ENCODE data around the gene TRIM22. TPM values are rescaled to one million over a fixed set of nuclear protein-coding genes. Genes with fewer than 3 reads are reported as not detected.
A peak's percentile ranks its signal among the peaks of the same experiment; 100 is the strongest.
"Not testable (repeated sequence)": the region's sequence is repeated elsewhere in the genome, so short reads cannot be mapped to it uniquely, and the experiment has no call there.

The TRIM22 gene
- total RNA-seq, 1 donor from 2014 or later = 224 TPM

GRCh38 chr11:5684646-5685362 is 4.8 kb upstream of the TRIM22 start, which contains the start of gene TRIM5:
TRIM5 (minus strand) TSS chr11:5685074; CDS start chr11:5680177, 4,897 bp downstream.
- Histone ChIP-seq H3K9me3 (no peaks in the 10 kb centered on the region), H3K36me3 (peaks cover 9% of the 10 kb centered on the region), H3K4me3 (peak within 1 kb of the TSS; percentile 63), H3K4me1 (peaks cover 34% of the 10 kb centered on the region), H3K27me3 (ENCODE audit: low read depth) (no peaks in the 10 kb centered on the region), H3K27ac (peak within 1 kb of the TSS; percentile 88)
- ATAC-seq (peak; percentile 96 to 97), DNase-seq (peak; percentile 88)
- intact Hi-C loops (cut with DNase I) = no loop called here
- peak; percentile 56 for TF ChIP-seq CTCF (IDR thresholded peaks at IDR 0.05)

DNA sequence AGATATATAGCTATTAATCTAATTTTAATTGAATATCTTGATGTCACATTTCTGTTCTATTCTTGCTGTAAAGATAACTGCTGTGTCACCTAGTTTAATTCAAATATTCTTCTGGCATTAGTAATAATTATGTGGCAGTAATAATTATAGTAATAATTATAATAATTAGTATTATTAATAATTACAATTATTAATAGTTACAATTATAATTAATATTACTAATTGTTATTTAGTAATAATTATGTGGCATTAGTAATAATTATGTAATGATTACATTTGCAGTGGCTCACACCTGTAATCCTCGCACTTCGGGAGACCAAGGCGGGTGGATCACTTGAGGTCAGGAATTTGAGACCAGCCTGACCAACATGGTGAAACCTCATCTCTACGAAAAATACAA is 3.2 kb upstream of the TRIM22 start:
- Histone ChIP-seq H3K27me3 (ENCODE audit: low read depth) (no peaks in the 10 kb centered on the region), H3K9me3 (no peaks in the 10 kb centered on the region), H3K4me3 (no peak overlapping the region), H3K27ac (no peak overlapping the region), H3K4me1 (peaks cover 30% of the 10 kb centered on the region), H3K36me3 (no peaks in the 10 kb centered on the region)
- ATAC-seq = no peak
- DNase-seq = no peak
- TF ChIP-seq CTCF (IDR thresholded peaks at IDR 0.05) = no peak
- intact Hi-C loops (cut with DNase I) = no loop called here

DNA sequence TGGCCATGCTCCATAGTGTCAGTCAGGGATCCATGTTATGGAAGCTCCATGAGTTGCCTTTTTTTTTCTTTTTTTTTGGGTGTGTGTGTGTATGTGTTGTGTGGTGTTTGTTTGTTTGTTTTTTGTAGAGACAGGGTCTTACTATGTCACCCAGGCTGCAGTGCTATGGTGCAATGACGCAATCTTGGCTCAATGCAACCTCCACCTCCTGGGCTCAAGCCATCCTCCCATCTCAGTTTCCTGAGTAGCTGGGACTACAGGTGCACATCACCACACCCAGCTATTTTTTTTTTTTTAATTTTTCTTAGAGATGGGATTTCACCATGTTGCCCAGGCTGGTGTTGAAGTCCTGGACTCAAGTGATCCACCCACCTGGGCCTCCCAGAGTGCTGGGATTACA is 1.1 kb upstream of the TRIM22 start:
- H3K27me3 ChIP-seq (ENCODE audit: low read depth) = no peaks in the 10 kb centered on the region
- H3K27ac ChIP-seq = peak overlapping the region; percentile 94
- H3K36me3 ChIP-seq = no peaks in the 10 kb centered on the region
- intact Hi-C loops (cut with DNase I) = no loop called here
- H3K9me3 ChIP-seq = no peaks in the 10 kb centered on the region
- no peak for TF ChIP-seq CTCF (IDR thresholded peaks at IDR 0.05)
- H3K4me1 ChIP-seq = peaks cover 36% of the 10 kb centered on the region
- H3K4me3 ChIP-seq = no peak overlapping the region
- ATAC-seq = no peak
- DNase-seq = no peak

- intact Hi-C loops (cut with DNase I) = no loop called here
Observed at GRCh38 chr11:5690216-5690615, 626 bp downstream of the TRIM22 start.

DNA sequence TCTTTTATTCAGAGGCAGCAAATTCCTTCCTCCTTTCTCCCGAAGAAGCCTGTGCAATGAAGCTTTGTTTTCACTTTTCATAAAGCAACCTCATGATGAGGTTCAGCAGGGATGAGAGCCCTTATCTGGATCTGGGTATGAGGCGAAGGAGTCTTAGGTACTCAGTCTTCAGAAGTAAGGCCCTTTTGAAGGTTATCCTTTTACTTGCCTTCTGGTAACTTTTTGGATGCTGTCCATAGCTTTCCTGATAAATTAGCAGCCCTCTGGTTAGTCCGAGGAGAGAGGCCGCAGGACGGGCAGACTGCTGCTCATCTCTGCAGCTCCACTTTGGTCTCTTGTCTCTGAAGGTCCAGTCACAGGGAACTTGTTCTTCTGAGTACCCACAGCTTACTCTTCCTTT is 1.1 kb downstream of the TRIM22 start:
- Histone ChIP-seq H3K27me3 (ENCODE audit: low read depth) (no peaks in the 10 kb centered on the region), H3K36me3 (peaks cover 8% of the 10 kb centered on the region), H3K9me3 (no peaks in the 10 kb centered on the region), H3K4me1 (peaks cover 42% of the 10 kb centered on the region), H3K27ac (peak overlapping the region; percentile 94), H3K4me3 (peak overlapping the region; percentile 64)
- TF ChIP-seq CTCF (IDR thresholded peaks at IDR 0.05) = no peak
- peak; percentile 37 to 59 for ATAC-seq
- intact Hi-C loops (cut with DNase I) = no loop called here
- DNase-seq = no peak

More at GRCh38 chr11:5690216-5690615, 626 bp downstream of the TRIM22 start:
- no peaks in the 10 kb centered on the region for H3K9me3 ChIP-seq
- H3K36me3 ChIP-seq = peaks cover 5% of the 10 kb centered on the region
- peak; percentile 65 to 72 for ATAC-seq
- DNase-seq = no peak
- peak overlapping the region; percentile 94 for H3K27ac ChIP-seq
- no peaks in the 10 kb centered on the region for H3K27me3 ChIP-seq (ENCODE audit: low read depth)
- TF ChIP-seq CTCF (IDR thresholded peaks at IDR 0.05) = no peak
- H3K4me3 ChIP-seq = peak overlapping the region; percentile 64
- H3K4me1 ChIP-seq = peaks cover 42% of the 10 kb centered on the region

GRCh38 chr11:5691238-5691963 is 1.8 kb downstream of the TRIM22 start:
- H3K4me1 ChIP-seq = peaks cover 47% of the 10 kb centered on the region
- peak overlapping the region; percentile 94 for H3K27ac ChIP-seq
- peak overlapping the region; percentile 64 for H3K4me3 ChIP-seq
- intact Hi-C loops (cut with DNase I); H3K9me3 ChIP-seq; DNase-seq; ATAC-seq; H3K27me3 ChIP-seq (ENCODE audit: low read depth): not testable (repeated sequence)
- H3K36me3 ChIP-seq = peaks cover 14% of the 10 kb centered on the region

All from lower lobe of right lung (tissue), 2 donors.